A673 (cell line): Measurements from ENCODE around the gene WDSUB1. TPM values are rescaled to one million over a fixed set of nuclear protein-coding genes. Genes with fewer than 3 reads are reported as not detected.

ENCODE experiments used
- Bru-seq: library from RNA; stranded (reverse); fragments of 400-500 nt; gene quantifications from one replicate; lab custom pipeline; 2021; lab: Mats Ljungman, UMichigan
- BruChase-seq, 2 experiments: library from RNA; stranded (reverse); fragments of 400-500 nt; gene quantifications; one replicate each; lab custom pipeline; 2021; lab: Mats Ljungman, UMichigan
- BruUV-seq: library from RNA; stranded (reverse); fragments of 400-500 nt; replicated peaks from 2 replicates; lab custom pipeline; 2021; lab: Mats Ljungman, UMichigan
- CTCF ChIA-PET: fragments of 300-600 bp; sonication (Branson Sonifier 250); formaldehyde crosslinking; loops from one replicate; lab custom pipeline; 2022; ENCODE audit warnings: antibody characterized with exemption; lab: Charles Lee
- POLR2A ChIA-PET: fragments of 300-600 bp; sonication (Branson Sonifier 250); formaldehyde crosslinking; loops from one replicate; lab custom pipeline; 2022; ENCODE audit warnings: antibody characterized with exemption; ENCODE audit not compliant: low non-redundant PET; lab: Charles Lee
- DNase-seq: peaks from one replicate; pipeline ENCODE4 v3.0.0-alpha.2; 2015; ENCODE audit warnings: low spot score
- H3K27ac ChIP-seq: fragments of 200-600 bp; sonication (generic); 2 replicates; pipeline ENCODE4 v1.5.1; 2016; ENCODE audit warnings: mixed run types, low read depth, mild to moderate bottlenecking, mixed read lengths, antibody characterized with exemption, low read length; ENCODE audit not compliant: poor library complexity, severe bottlenecking
- H3K27me3 ChIP-seq: fragments of 200-600 bp; sonication (generic); replicated peaks from 2 replicates; pipeline ENCODE4 v1.6.1; 2017; ENCODE audit warnings: mixed run types, low read depth, mild to moderate bottlenecking, mixed read lengths, antibody characterized with exemption, low read length; ENCODE audit not compliant: insufficient read depth, poor library complexity
- H3K36me3 ChIP-seq: fragments of 200-600 bp; sonication (generic); 2 replicates; pipeline ENCODE4 v1.6.1; 2016; ENCODE audit warnings: mixed run types, mild to moderate bottlenecking, mixed read lengths, antibody characterized with exemption, low read length; ENCODE audit not compliant: insufficient read depth, poor library complexity, severe bottlenecking
- H3K4me1 ChIP-seq: fragments of 200-600 bp; sonication (generic); 2 replicates; pipeline ENCODE4 v1.6.1; 2017; ENCODE audit warnings: mixed run types, mild to moderate bottlenecking, mixed read lengths, antibody characterized with exemption, low read length; ENCODE audit not compliant: insufficient read depth, poor library complexity, severe bottlenecking
- H3K4me3 ChIP-seq: fragments of 200-600 bp; sonication (generic); 2 replicates; pipeline ENCODE4 v1.5.1; 2016; ENCODE audit warnings: low read depth, mixed run types, mild to moderate bottlenecking, mixed read lengths, low read length; ENCODE audit not compliant: poor library complexity, severe bottlenecking
- H3K9me3 ChIP-seq: fragments of 200-600 bp; sonication (generic); 2 replicates; pipeline ENCODE4 v1.6.1; 2016; ENCODE audit warnings: mixed run types, low read depth, mild to moderate bottlenecking, mixed read lengths, antibody characterized with exemption, low read length; ENCODE audit not compliant: poor library complexity, severe bottlenecking
- EZH2 ChIP-seq: fragments of 200-600 bp; sonication (generic); IDR thresholded peaks from 2 replicates; pipeline ENCODE4 v1.6.1; 2017; ENCODE audit warnings: borderline replicate concordance, low read depth, mild to moderate bottlenecking, mixed read lengths, antibody characterized with exemption, low read length; ENCODE audit not compliant: poor library complexity, severe bottlenecking
- intact Hi-C: fragments of 100-400 bp; cut with micrococcal nuclease; formaldehyde crosslinking; loops from one replicate; pipeline ENCODE4 v1.10.0; 2022; ENCODE audit not compliant: unreplicated experiment
- long read RNA-seq: library from polyadenylated mRNA; stranded (forward); transcript quantifications from one replicate; pipeline ENCODE4 v2.0.0, GENCODE V29; 2022
- total RNA-seq: library from RNA; stranded (reverse); gene quantifications from 2 replicates; pipeline ENCODE4 v1.2.3, GENCODE V29; 2021
- TF ChIP-seq, protein P1 (sequence below): fragments of 300-800, 200-600 bp; sonication (generic); conservative IDR thresholded peaks from 2 replicates; pipeline ENCODE4 v1.5.1; 2017; ENCODE audit warnings: low read depth, mild to moderate bottlenecking, antibody characterized with exemption, low read length, moderate library complexity, mixed read lengths

Gene WDSUB1, protein sequence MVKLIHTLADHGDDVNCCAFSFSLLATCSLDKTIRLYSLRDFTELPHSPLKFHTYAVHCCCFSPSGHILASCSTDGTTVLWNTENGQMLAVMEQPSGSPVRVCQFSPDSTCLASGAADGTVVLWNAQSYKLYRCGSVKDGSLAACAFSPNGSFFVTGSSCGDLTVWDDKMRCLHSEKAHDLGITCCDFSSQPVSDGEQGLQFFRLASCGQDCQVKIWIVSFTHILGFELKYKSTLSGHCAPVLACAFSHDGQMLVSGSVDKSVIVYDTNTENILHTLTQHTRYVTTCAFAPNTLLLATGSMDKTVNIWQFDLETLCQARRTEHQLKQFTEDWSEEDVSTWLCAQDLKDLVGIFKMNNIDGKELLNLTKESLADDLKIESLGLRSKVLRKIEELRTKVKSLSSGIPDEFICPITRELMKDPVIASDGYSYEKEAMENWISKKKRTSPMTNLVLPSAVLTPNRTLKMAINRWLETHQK
- total RNA-seq (11.9 and 13.8 TPM in 2 replicates), Bru-seq, nascent RNA (percentile 75 among the genes with signal in this experiment), BruChase-seq, experiment 1, labeled RNA remaining after a 2-hour chase (percentile 79 among the genes with signal in this experiment), BruChase-seq, experiment 2, labeled RNA remaining after a 6-hour chase (percentile 67 among the genes with signal in this experiment)
- long read RNA-seq, transcript WDSUB1-202 (11 exons, 1,912 nt): major isoform, 20 of 38 reads
- long read RNA-seq, partial matches to known transcripts: 2 of 38 reads
- long read RNA-seq, other reads (novel, unspliced or antisense): 14 of 38 reads

DNA sequence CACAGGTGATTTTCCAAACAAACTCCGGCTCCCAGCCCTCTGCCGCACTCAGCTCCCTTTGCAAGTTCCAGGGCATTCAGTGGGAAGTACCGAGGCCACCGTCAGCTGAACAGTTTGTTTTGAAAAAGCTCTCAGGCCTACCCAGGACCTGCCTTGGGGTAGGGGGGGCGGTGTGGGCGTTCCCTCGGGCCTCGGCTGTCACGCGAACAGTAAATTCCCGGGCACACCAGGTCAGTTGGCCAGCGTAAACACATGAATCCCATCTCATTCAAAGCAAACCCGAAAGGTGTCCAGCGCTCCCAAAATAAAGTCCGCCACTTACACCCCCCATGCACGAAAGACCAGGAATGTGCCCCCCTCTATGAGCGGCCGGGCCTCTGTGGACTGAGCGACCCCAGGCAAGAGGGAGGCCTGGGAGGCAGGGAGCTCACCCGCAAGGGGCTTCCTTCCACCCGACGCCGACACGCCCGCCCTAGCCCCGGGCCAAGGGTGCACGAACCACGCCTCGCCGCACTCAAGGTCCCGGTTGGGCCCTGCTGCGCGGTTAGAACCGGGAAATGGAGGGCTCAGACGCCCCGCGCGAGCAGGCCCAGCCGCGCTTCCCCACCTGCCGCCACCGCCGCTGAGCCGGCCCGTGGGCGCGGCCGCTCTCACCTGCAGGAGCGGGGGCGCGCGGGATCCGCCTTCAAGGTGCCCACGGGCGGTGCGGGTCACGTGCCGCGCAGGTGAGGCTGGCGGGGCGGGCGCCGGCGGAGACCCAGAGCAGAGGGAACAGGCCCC, at the start of gene WDSUB1:
TSS of gene WDSUB1 (minus strand) at position 775 of the 780 bp plus-strand sequence. CDS start 3,634 bp downstream, outside the sequence.
- no peak for TF ChIP-seq EZH2
- TF ChIP-seq, protein P1, sequence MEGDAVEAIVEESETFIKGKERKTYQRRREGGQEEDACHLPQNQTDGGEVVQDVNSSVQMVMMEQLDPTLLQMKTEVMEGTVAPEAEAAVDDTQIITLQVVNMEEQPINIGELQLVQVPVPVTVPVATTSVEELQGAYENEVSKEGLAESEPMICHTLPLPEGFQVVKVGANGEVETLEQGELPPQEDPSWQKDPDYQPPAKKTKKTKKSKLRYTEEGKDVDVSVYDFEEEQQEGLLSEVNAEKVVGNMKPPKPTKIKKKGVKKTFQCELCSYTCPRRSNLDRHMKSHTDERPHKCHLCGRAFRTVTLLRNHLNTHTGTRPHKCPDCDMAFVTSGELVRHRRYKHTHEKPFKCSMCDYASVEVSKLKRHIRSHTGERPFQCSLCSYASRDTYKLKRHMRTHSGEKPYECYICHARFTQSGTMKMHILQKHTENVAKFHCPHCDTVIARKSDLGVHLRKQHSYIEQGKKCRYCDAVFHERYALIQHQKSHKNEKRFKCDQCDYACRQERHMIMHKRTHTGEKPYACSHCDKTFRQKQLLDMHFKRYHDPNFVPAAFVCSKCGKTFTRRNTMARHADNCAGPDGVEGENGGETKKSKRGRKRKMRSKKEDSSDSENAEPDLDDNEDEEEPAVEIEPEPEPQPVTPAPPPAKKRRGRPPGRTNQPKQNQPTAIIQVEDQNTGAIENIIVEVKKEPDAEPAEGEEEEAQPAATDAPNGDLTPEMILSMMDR: no peak
- no TSS peak for BruUV-seq
- intact Hi-C loops: loop anchor here (10.0 kb wide), 1 partner anchor 329 kb away; the partner anchor contains the start of gene BAZ2B
- ChIA-PET CTCF (no interaction called here), POLR2A (no interaction called here)
- DNase-seq: peak; percentile 50
- Histone ChIP-seq H3K9me3 (no peaks in the 10 kb centered on the region), H3K36me3 (no peaks in the 10 kb centered on the region), H3K4me3 (peak within 1 kb of the TSS; percentile 98), H3K4me1 (peaks cover 18% of the 10 kb centered on the region), H3K27me3 (no peaks in the 10 kb centered on the region), H3K27ac (peak within 1 kb of the TSS; percentile 69)

DNA sequence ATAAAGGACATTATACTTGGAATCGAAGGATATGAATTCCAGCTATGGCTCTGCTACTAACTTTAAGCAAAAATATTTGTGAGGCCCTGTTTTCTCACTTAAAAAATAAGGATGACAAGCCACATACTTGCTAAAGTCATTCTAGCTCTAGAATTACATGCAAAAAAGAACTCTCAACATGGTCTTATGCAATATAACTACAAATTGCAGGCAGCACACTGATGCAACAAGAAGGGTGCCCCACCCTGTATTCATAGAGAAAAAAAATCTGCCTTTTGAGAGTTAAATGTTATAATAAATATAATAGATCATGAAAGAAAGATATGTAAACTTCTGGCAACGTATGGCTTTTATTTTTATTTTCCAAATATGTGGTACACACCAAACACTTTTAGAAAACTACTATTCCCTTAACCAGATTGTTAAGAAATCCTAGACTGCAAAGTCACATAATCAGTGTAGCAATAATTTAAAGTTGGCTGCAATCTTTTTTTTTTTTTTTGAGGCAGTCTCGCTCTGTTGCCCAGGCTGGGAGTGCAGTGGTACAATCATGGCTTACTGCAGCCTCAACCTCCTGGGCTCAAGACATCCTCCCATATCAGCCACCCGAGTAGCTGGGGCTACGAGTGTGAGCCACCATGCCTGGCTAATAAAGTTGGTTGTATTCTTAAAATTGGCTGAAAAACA, 40.2 kb upstream of the WDSUB1 start:
- no peaks in the 10 kb centered on the region for H3K4me1 ChIP-seq
- CTCF ChIA-PET: no interaction called here
- no peak overlapping the region for H3K27ac ChIP-seq
- H3K9me3 ChIP-seq: no peaks in the 10 kb centered on the region
- no TSS peak for BruUV-seq
- POLR2A ChIA-PET: no interaction called here
- DNase-seq: no peak
- no peak overlapping the region for H3K4me3 ChIP-seq
- H3K36me3 ChIP-seq: no peaks in the 10 kb centered on the region
- TF ChIP-seq EZH2: no peak
- TF ChIP-seq, protein P1: no peak
- intact Hi-C loops: no loop called here
- H3K27me3 ChIP-seq: no peaks in the 10 kb centered on the region
